ENCODE data around the gene NNAT.

The NNAT gene

DNA sequence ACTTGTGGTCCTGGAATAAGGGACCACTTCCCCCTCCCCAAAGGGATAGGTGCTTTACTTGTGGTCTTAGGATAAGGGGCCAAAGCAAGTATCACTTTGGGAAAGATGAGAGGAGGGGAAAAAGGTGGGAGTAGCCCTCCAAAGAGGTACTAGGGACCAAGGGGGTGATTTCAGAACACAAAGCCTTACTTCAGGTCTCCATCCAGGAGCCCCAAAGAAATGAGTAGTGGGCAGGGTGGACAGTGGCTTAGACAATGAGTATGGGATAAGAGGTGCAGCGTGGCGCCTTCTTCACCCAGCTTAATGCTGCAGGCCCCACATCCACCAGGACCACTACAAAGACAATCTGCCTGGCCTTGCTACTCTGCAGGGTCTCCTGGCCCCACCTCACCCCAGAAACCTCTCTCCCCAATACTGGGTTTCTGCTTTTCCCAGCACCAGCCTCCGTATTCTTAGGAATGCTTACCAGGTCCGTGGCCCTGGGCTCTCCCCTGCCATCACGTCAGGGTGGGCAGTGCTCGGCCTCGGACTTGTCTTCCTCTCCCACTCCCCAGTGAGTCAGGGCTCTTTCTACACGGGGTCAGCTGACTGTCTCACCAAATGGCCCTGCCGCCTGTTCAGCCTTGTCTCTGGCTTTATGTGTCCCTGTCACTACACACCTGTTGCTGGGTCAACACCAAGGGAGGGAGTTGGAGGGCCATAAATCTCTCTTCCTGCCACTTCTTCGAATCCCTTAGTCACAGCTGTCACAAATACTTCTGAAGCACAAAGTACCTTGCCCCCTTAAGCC lies 3.1 kb downstream of the NNAT start:
- FAIRE-seq: no peak
- DNase-seq (ENCODE audit: low spot score): no peak

DNA sequence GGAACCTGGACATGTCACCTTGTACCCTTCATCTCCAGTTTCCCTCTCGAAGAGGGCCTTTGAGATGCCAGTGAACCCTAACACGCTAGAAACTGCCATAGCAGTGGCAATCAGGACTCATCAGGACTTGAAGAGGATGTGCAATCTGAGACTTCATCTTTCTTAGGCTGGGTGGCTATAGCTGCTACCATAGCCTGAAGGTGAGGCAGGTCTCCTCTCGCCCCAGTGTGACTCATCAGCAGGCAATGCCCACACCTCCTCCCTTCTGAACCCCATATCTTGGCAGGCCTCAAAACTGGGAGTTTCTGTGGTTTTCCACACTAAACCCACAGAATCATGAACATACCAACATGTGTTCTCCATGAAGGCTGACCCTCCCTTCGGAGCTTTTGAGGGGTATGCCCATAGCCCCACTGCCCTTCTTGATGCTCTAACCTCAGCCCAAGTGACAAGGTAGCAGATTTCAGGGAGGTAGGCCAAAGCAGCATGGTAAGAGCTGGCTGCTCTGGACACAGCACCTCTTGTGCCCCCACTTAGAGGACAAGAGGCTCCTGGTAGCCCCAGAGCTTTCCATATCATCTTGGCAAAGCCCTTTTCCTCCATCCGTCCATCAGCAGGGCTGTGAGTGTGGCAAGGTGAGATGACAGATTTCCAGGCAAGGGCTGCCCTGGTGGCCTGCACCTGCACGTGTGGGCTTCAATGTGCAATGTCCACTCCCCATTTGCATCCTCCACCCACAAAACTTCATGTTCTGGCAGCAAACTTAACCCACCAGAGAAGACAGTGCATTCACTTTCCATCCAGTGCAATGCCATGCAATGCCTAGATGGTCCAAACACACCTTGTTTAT lies 4.0 kb downstream of the NNAT start:
- DNase-seq (ENCODE audit: low spot score): peak; percentile 43

GRCh38 chr20:37525810-37526209 lies 4.8 kb downstream of the NNAT start:
- DNase-seq (ENCODE audit: low spot score) (no peak), FAIRE-seq (no peak)

More for the DNA sequence above, 4.0 kb downstream of the NNAT start:
- no peak for FAIRE-seq

DNA sequence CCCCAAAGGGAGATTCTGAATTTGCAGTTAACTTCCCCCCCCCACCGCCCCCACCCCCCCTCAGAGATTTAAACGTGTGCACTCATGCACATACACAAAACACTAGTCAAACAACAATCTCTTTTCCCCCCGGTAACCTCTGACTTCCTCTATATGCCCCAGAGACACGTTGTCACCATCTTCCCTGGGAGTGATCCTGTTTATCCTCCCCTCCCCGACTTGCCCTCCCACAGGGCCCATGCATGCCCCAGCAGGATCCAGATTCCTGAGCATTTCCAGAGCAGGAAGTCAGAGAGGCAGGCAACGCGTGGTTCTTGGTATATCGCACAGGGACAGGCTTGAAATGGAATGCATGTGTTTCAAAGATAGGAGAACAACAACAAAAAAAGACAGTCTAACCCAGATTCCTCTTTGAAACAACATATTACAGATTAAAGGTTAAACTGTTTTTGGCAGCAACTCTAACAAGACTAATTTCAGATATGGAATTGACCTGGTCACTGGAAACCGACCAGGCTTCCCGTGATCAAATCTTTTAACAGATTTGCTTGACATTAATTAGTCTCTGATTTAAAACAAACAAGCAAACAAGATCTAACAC lies 5.3 kb downstream of the NNAT start:
- FAIRE-seq: no peak
- DNase-seq (ENCODE audit: low spot score): peak; percentile 51

GRCh38 chr20:37526839-37527637 lies 6.0 kb downstream of the NNAT start:
- FAIRE-seq (no peak), DNase-seq (ENCODE audit: low spot score) (peak; percentile 54)

- no peak for FAIRE-seq
- peak; percentile 98 for DNase-seq (ENCODE audit: low spot score)
Observed at GRCh38 chr20:37527638-37528445, 6.8 kb downstream of the NNAT start, which contains the start of gene BLCAP. Gene BLCAP (minus strand): TSS chr20:37527876. CDS start chr20:37519174, 8,702 bp downstream.

GRCh38 chr20:37528446-37529213 lies 7.6 kb downstream of the NNAT start:
- no peak for DNase-seq (ENCODE audit: low spot score)
- no peak for FAIRE-seq

DNA sequence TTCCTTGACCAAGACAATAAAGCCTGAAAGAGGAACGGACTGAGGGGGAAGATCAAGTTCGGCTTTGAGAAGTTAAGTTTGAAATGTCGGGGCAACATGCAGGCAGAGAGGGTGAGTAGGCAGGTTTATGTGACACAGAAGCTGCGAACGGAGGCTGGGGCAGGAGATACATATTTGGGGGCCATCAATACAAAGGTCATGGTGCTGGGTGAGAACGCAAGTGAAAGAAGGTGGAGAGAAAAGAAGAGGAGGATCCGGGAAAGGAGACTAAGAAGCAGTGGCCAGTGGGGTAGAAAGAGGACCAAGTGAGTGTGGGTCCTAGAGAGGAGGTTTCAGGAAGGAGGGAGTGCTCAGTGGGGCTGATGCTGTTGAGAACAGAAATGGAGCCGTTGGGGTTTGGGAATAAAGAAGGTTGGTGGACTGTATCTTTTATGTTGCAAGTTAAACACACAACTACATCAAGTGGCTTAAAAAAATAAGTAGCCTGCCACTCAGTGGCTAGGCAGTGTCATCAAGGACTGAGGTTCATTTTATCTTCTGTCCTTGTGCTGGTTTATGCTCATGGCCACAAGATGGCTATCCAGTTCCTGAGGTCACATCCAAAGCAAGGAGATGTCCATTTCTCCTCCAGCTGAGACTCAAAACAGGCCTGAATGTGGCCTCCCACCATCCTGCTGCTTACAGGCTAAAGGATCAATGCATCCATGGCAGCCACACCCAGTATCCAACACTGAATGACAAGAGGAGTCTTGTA lies 8.3 kb downstream of the NNAT start:
- DNase-seq (ENCODE audit: low spot score): no peak
- no peak for FAIRE-seq

GRCh38 chr20:37529968-37530600 lies 9.0 kb downstream of the NNAT start:
- FAIRE-seq: no peak

GRCh38 chr20:37530696-37531095 lies 9.6 kb downstream of the NNAT start:
- no peak for FAIRE-seq

More at GRCh38 chr20:37529968-37530600, 9.0 kb downstream of the NNAT start:
- DNase-seq (ENCODE audit: low spot score): no peak

GRCh38 chr20:37531856-37532255 lies 10.8 kb downstream of the NNAT start:
- no peak for DNase-seq (ENCODE audit: low spot score)
- no peak for FAIRE-seq

More at GRCh38 chr20:37530696-37531095, 9.6 kb downstream of the NNAT start:
- DNase-seq (ENCODE audit: low spot score): no peak

DNA sequence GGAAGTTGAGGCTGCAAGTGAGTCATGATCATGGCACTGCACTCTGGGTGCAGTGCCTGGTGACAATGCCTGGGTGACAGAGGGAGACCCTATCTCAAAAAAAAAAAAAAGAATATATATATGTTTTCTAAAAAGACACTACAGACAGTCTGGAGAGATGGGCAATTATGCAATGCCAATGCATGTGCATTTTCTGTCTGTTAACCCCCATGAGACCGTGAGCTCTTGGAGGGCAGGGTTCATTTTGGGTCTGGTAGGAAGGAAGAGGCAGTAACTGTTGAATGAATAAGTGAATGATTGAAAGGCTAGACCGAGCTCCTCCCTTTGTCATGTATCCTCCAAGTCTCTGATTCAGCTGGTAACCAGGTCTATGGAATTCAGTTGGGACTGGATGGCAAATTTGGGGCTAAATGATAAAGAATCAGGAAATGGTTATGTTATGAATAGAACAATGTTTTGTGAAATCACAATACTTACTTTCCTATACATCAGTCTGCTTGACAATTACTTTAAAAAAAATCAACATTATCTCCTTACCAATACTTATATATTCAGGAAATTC lies 12.2 kb downstream of the NNAT start:
- FAIRE-seq: no peak
- DNase-seq (ENCODE audit: low spot score): no peak

GRCh38 chr20:37534401-37535157 lies 13.5 kb downstream of the NNAT start:
- DNase-seq (ENCODE audit: low spot score) (peak; percentile 62), FAIRE-seq (no peak)

- DNase-seq (ENCODE audit: low spot score) (no peak), FAIRE-seq (no peak)
Observed at GRCh38 chr20:37535443-37536132, 14.5 kb downstream of the NNAT start.

DNA sequence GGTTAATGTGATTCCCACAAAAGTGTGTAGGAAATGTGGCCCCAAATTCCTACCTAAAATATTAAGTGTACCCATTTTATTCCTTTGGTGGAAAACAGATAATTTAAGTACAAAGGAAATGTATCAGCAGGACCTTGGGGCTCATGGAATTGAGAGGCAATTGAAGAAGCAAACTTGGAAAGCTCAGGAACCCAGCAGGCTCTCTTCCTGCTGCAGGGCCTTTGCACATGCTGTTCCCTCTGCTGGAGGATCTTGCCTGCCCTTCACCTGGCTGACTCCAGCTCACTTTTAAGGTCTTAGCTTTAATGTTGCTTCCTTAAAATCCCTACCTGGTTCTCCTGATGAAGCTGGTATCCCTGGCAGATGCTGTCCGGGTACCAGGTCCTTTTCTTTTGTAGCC lies 16.5 kb downstream of the NNAT start:
- FAIRE-seq (no peak), DNase-seq (ENCODE audit: low spot score) (no peak)

DNA sequence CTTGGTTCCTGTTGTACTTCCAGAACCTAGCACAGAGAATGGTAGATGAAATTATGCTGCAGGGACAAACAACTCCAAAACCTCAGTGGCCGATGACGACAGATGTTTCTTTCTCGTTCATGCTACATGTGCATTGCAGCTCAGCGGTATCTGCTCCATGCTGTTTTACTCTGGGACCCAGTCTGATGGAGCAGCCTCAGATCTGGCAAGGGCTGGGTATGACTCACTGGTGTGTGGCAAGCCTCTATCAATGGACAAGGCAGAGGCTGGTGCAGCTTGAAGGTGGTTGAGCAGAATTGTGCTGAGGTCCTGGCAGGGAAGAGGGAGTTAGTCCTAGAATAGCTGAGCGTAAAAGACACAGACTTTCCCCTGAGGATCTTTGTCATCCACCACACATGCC lies 17.0 kb downstream of the NNAT start:
- no peak for FAIRE-seq
- no peak for DNase-seq (ENCODE audit: low spot score)

DNA sequence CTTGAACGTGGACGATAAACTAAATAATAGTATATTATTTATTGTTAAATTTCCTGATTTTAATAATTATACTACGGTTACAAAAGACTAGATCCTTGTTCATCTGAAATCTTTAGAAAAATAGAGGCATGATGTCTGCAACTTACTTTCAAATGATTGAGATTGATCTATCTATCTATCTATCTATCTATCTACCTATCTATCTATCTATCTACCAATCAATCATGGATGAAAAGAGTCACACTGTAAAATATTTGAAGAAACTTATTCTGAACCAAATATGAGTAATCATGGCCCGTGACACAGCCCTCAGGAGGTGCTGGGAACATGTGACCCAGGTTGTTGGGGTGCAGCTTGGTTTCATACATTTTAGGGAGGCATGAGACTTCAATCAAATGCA lies 18.4 kb downstream of the NNAT start:
- no peak for FAIRE-seq
- no peak for DNase-seq (ENCODE audit: low spot score)
